Fibroblast of mammary gland (primary cell): ENCODE results near the gene AFF3.
"Not testable (repeated sequence)": the region's sequence is repeated elsewhere in the genome, so short reads cannot be mapped to it uniquely, and the experiment has no call there.

Experiments used
- DNase-seq: peaks from one replicate; pipeline ENCODE4 v3.0.0-alpha.2; 2010; ENCODE audit warnings: low read depth
- H3K4me3 ChIP-seq: 2 replicates; pipeline ENCODE4 v1.5.1; 2011; ENCODE audit warnings: low read depth, mild to moderate bottlenecking, low read length, moderate library complexity; ENCODE audit not compliant: control insufficient read depth
- CTCF ChIP-seq: conservative IDR thresholded peaks from 2 replicates; pipeline ENCODE4 v1.5.1; 2011; ENCODE audit warnings: low read depth, low read length, inconsistent platforms; ENCODE audit not compliant: control insufficient read depth, insufficient read depth

AFF3 gene

DNA sequence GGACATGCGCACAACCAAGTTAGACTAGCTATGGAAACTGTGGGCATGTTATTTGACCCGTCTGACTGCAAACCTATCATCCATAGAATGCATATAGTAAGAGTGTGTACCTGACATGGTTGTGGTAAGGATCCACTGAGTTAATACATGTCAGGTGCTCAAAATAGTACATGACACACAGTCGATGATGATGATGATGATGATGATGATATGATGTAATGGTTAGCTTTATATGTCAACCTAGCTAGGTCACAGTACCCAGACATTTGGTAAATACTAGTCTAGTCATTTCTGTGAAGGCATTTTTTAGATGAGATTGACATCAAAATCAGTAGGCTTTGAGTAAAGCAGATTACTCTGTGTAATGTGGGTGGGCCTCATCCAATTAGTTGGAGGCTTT, 204.1 kb downstream of the AFF3 start:
- no peak for TF ChIP-seq CTCF
- no peak for DNase-seq
- no peak overlapping the region for H3K4me3 ChIP-seq

DNA sequence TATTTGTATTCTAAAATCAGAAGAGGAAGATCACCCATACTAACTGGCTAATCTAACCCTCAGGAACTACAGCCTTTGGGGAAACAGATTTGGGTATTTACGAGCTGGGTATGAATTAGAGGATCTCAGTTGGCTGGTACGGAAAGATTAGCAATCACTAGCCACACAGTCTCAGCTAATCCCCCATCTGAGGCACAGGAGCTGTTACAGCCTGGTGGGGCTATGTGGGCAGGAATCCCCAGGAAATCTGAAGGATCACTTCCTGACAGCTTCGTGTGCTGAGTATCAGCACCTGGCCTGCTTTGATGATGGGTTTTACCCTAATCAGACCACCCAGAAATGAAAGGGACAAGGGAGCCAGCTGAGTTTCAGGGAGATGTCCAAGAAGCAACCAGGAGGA, 206.3 kb downstream of the AFF3 start:
- TF ChIP-seq CTCF: no peak
- no peak for DNase-seq
- H3K4me3 ChIP-seq: no peak overlapping the region

- no peak for DNase-seq
- TF ChIP-seq CTCF: no peak
- H3K4me3 ChIP-seq: no peak overlapping the region
Measured at GRCh38 chr2:99935662-99936061, 206.7 kb downstream of the AFF3 start.

GRCh38 chr2:99933894-99934650, 208.3 kb downstream of the AFF3 start:
- H3K4me3 ChIP-seq: no peak overlapping the region

GRCh38 chr2:99933491-99933890, 208.9 kb downstream of the AFF3 start:
- H3K4me3 ChIP-seq, DNase-seq: not testable (repeated sequence)

More at GRCh38 chr2:99933894-99934650, 208.3 kb downstream of the AFF3 start:
- no peak for DNase-seq
- no peak for TF ChIP-seq CTCF

DNA sequence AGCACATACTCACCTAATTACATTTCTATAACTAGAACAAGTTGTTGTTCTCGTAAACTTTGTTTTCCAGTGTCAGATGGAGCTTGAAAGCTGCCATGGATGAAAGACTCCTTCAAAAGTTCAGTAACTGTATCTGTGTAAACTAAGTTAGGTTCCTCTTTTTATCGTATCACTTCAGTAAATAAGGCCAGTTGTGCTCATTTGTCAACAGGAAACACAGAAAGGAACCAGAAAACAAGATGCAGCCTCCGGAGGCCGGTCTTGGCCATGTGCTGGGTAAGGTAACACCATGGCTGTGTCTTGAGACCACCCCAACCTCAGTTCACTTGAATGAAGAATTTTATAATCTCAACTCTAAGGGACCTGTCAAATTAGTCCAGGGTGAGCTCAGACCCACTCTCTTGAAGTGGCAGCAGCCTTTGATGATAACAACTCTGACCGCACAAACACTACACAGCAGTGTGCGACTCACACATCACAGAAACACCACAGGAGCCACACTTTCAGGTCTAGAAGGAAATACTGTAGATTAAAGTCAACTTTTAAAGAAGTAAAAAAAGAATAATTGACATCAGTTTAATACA, 213.8 kb downstream of the AFF3 start:
- no peak overlapping the region for H3K4me3 ChIP-seq
- DNase-seq: no peak
- TF ChIP-seq CTCF: no peak

GRCh38 chr2:99927690-99928207, 214.6 kb downstream of the AFF3 start:
- not testable (repeated sequence) for DNase-seq

More at GRCh38 chr2:99927690-99928207, 214.6 kb downstream of the AFF3 start:
- H3K4me3 ChIP-seq: not testable (repeated sequence)
